Vagina (tissue), 2 donors: ENCODE measurements around the gene RASD1.

ENCODE experiments used
- CTCF ChIP-seq, 3 experiments: fragments of 450-650 bp in 2 of 3; fragments of 200-600 bp in 1 of 3; sonication (generic) in 1 of 3; IDR thresholded peaks; one replicate each; pipeline ENCODE4 v1.5.1; 2017 to 2019; ENCODE audit warnings: antibody characterized with exemption in 3 of 3, mild to moderate bottlenecking in 2 of 3, moderate library complexity in 2 of 3
- POLR2A ChIP-seq, 2 donors: fragments of 450-650 bp; IDR thresholded peaks; one replicate each; pipeline ENCODE4 v1.6.1; 2017; ENCODE audit warnings: antibody characterized with exemption in 2 of 2, mild to moderate bottlenecking in 2 of 2, moderate library complexity in 2 of 2
- POLR2AphosphoS5 ChIP-seq, 2 donors: sonication (generic); formaldehyde crosslinking; IDR thresholded peaks; one replicate each; pipeline ENCODE4 v1.9.0; 2017; ENCODE audit warnings: antibody characterized with exemption in 2 of 2, mild to moderate bottlenecking in 2 of 2, low read depth in 1 of 2; ENCODE audit not compliant: insufficient read depth in 1 of 2

GRCh38 chr17:17491031-17491471, 5.1 kb downstream of the RASD1 start:
- TF ChIP-seq CTCF (IDR thresholded peaks at IDR 0.05) (no peak), POLR2A (IDR thresholded peaks at IDR 0.05) (no peak), POLR2AphosphoS5 (IDR thresholded peaks at IDR 0.05; ENCODE audit: insufficient read depth in 1 of 2, low read depth in 1 of 2) (no peak)
